ENCODE measurements around the gene WDR70.

The WDR70 gene

GRCh38 chr5:37770786-37771185 lies 391.7 kb downstream of the WDR70 start:
- DNase-seq (ENCODE audit: low spot score), result no peak
- H4K8ac ChIP-seq (ENCODE audit: low read depth, low read length), result no peak overlapping the region
- H3K14ac ChIP-seq (ENCODE audit: low read length), result no peak overlapping the region
- H3K4ac ChIP-seq (ENCODE audit: low read length), result no peak overlapping the region
- peaks cover 0 to 10% of the 10 kb centered on the region in 2 donors for H3K9me3 ChIP-seq (replicated peaks in 1 of 2; ENCODE audit: control insufficient read depth in 2 of 2, insufficient read depth in 1 of 2, low read depth in 1 of 2, low read length in 2 of 2)
- H3K27ac ChIP-seq (replicated peaks; ENCODE audit: low read length), result no peak overlapping the region
- no peak overlapping the region for H3K9ac ChIP-seq (ENCODE audit: low read depth, low read length, poor library complexity)
- peaks cover 0 to 2% of the 10 kb centered on the region in 2 donors for H3K4me1 ChIP-seq (ENCODE audit: control insufficient read depth in 2 of 2, insufficient read depth in 1 of 2, low read depth in 1 of 2, low read length in 2 of 2)
- H3K4me3 ChIP-seq (ENCODE audit: low read length in 2 of 2), result no peak overlapping the region
- no peak overlapping the region for H2BK15ac ChIP-seq (ENCODE audit: low read length)
- peak overlapping the region; percentile 20 for H2BK120ac ChIP-seq (ENCODE audit: low read depth, low read length)
- H2AK5ac ChIP-seq (ENCODE audit: low read depth, low read length), result no peak overlapping the region
- H3K27me3 ChIP-seq (ENCODE audit: control insufficient read depth in 3 of 3, insufficient read depth in 3 of 3, low read depth in 1 of 3, low read length in 3 of 3), result no peaks in the 10 kb centered on the region
- no peak overlapping the region for H2BK5ac ChIP-seq (ENCODE audit: low read length)
- WGBS, 2 donors (ENCODE audit: extremely low coverage in 2 of 2, insufficient read length in 2 of 2, insufficient replicate concordance in 1 of 2), result no CpG with 5 or more reads among the region's 1 CpG
- H4K91ac ChIP-seq (ENCODE audit: low read depth, low read length, poor library complexity), result no peak overlapping the region
- no peak overlapping the region for H3K4me2 ChIP-seq (ENCODE audit: insufficient read depth, low read length, poor library complexity, severe bottlenecking)
- no peaks in the 10 kb centered on the region for H3K36me3 ChIP-seq (replicated peaks in 1 of 2; ENCODE audit: control insufficient read depth in 2 of 2, insufficient read depth in 2 of 2, low read length in 2 of 2)
- no peak overlapping the region for H3K23ac ChIP-seq (ENCODE audit: low read depth, low read length, poor library complexity)
- no peak overlapping the region for H2BK12ac ChIP-seq (ENCODE audit: low read length)
- H3K18ac ChIP-seq (ENCODE audit: low read length), result no peak overlapping the region
- H3K79me1 ChIP-seq (ENCODE audit: low read depth, low read length), result no peaks in the 10 kb centered on the region
- H2AFZ ChIP-seq (ENCODE audit: low read length), result no peak overlapping the region

GRCh38 chr5:37771203-37771611 lies 392.1 kb downstream of the WDR70 start:
- DNase-seq (ENCODE audit: low spot score), result no peak

GRCh38 chr5:37771731-37772130 lies 392.6 kb downstream of the WDR70 start:
- no peak overlapping the region for H4K91ac ChIP-seq (ENCODE audit: low read depth, low read length, poor library complexity)
- H3K27ac ChIP-seq (replicated peaks; ENCODE audit: low read length), result no peak overlapping the region
- H3K4ac ChIP-seq (ENCODE audit: low read length), result no peak overlapping the region
- H3K79me1 ChIP-seq (ENCODE audit: low read depth, low read length), result no peaks in the 10 kb centered on the region
- no peak overlapping the region for H3K9ac ChIP-seq (ENCODE audit: low read depth, low read length, poor library complexity)
- no peak overlapping the region for H3K18ac ChIP-seq (ENCODE audit: low read length)
- H4K8ac ChIP-seq (ENCODE audit: low read depth, low read length), result no peak overlapping the region
- no peak overlapping the region for H3K23ac ChIP-seq (ENCODE audit: low read depth, low read length, poor library complexity)
- no peak overlapping the region for H2AFZ ChIP-seq (ENCODE audit: low read length)
- no peak overlapping the region for H2BK15ac ChIP-seq (ENCODE audit: low read length)
- no peak overlapping the region for H3K14ac ChIP-seq (ENCODE audit: low read length)
- no peak overlapping the region for H2AK5ac ChIP-seq (ENCODE audit: low read depth, low read length)
- no peak overlapping the region for H3K4me2 ChIP-seq (ENCODE audit: insufficient read depth, low read length, poor library complexity, severe bottlenecking)
- H2BK12ac ChIP-seq (ENCODE audit: low read length), result no peak overlapping the region
- no CpG with 5 or more reads among the region's 2 CpGs for WGBS, 2 donors (ENCODE audit: extremely low coverage in 2 of 2, insufficient read length in 2 of 2, insufficient replicate concordance in 1 of 2)
- H3K4me3 ChIP-seq (ENCODE audit: low read length in 2 of 2), result no peak overlapping the region
- H3K4me1 ChIP-seq (ENCODE audit: control insufficient read depth in 2 of 2, insufficient read depth in 1 of 2, low read depth in 1 of 2, low read length in 2 of 2), result peaks cover 0 to 2% of the 10 kb centered on the region in 2 donors
- H2BK5ac ChIP-seq (ENCODE audit: low read length), result no peak overlapping the region
- no peaks in the 10 kb centered on the region for H3K36me3 ChIP-seq (replicated peaks in 1 of 2; ENCODE audit: control insufficient read depth in 2 of 2, insufficient read depth in 2 of 2, low read length in 2 of 2)
- H3K9me3 ChIP-seq (replicated peaks in 1 of 2; ENCODE audit: control insufficient read depth in 2 of 2, insufficient read depth in 1 of 2, low read depth in 1 of 2, low read length in 2 of 2), result peaks cover 0 to 10% of the 10 kb centered on the region in 2 donors
- no peaks in the 10 kb centered on the region for H3K27me3 ChIP-seq (ENCODE audit: control insufficient read depth in 3 of 3, insufficient read depth in 3 of 3, low read depth in 1 of 3, low read length in 3 of 3)
- no peak for DNase-seq (ENCODE audit: low spot score)
- H2BK120ac ChIP-seq (ENCODE audit: low read depth, low read length), result no peak overlapping the region

More at GRCh38 chr5:37771203-37771611, 392.1 kb downstream of the WDR70 start:
- Histone ChIP-seq H2BK120ac (ENCODE audit: low read depth, low read length) (peak overlapping the region; percentile 20), H3K9me3 (replicated peaks in 1 of 2; ENCODE audit: control insufficient read depth in 2 of 2, insufficient read depth in 1 of 2, low read depth in 1 of 2, low read length in 2 of 2) (peaks cover 0 to 10% of the 10 kb centered on the region in 2 donors), H3K27ac (replicated peaks; ENCODE audit: low read length) (no peak overlapping the region), H4K91ac (ENCODE audit: low read depth, low read length, poor library complexity) (no peak overlapping the region), H2AK5ac (ENCODE audit: low read depth, low read length) (no peak overlapping the region), H4K8ac (ENCODE audit: low read depth, low read length) (no peak overlapping the region), H3K36me3 (replicated peaks in 1 of 2; ENCODE audit: control insufficient read depth in 2 of 2, insufficient read depth in 2 of 2, low read length in 2 of 2) (no peaks in the 10 kb centered on the region), H3K4me2 (ENCODE audit: insufficient read depth, low read length, poor library complexity, severe bottlenecking) (no peak overlapping the region), H3K9ac (ENCODE audit: low read depth, low read length, poor library complexity) (peak overlapping the region; percentile 9), H3K4me1 (ENCODE audit: control insufficient read depth in 2 of 2, insufficient read depth in 1 of 2, low read depth in 1 of 2, low read length in 2 of 2) (peaks cover 0 to 2% of the 10 kb centered on the region in 2 donors), H3K4me3 (ENCODE audit: low read length in 2 of 2) (no peak overlapping the region), H2BK5ac (ENCODE audit: low read length) (no peak overlapping the region), H3K18ac (ENCODE audit: low read length) (no peak overlapping the region), H3K14ac (ENCODE audit: low read length) (no peak overlapping the region), H3K27me3 (ENCODE audit: control insufficient read depth in 3 of 3, insufficient read depth in 3 of 3, low read depth in 1 of 3, low read length in 3 of 3) (no peaks in the 10 kb centered on the region), H3K4ac (ENCODE audit: low read length) (no peak overlapping the region), H3K79me1 (ENCODE audit: low read depth, low read length) (no peaks in the 10 kb centered on the region), H2AFZ (ENCODE audit: low read length) (no peak overlapping the region), H3K23ac (ENCODE audit: low read depth, low read length, poor library complexity) (no peak overlapping the region), H2BK12ac (ENCODE audit: low read length) (no peak overlapping the region), H2BK15ac (ENCODE audit: low read length) (no peak overlapping the region)
- no CpG with 5 or more reads among the region's 3 CpGs for WGBS, 2 donors (ENCODE audit: extremely low coverage in 2 of 2, insufficient read length in 2 of 2, insufficient replicate concordance in 1 of 2)

- no peak for DNase-seq (ENCODE audit: low spot score)
- no peak overlapping the region for H4K8ac ChIP-seq (ENCODE audit: low read depth, low read length)
- no peaks in the 10 kb centered on the region for H3K36me3 ChIP-seq (replicated peaks in 1 of 2; ENCODE audit: control insufficient read depth in 2 of 2, insufficient read depth in 2 of 2, low read length in 2 of 2)
- H2BK5ac ChIP-seq (ENCODE audit: low read length), result no peak overlapping the region
- no peak overlapping the region for H2BK120ac ChIP-seq (ENCODE audit: low read depth, low read length)
- no peak overlapping the region for H2AK5ac ChIP-seq (ENCODE audit: low read depth, low read length)
- no peak overlapping the region for H4K91ac ChIP-seq (ENCODE audit: low read depth, low read length, poor library complexity)
- H3K4me3 ChIP-seq (ENCODE audit: low read length in 2 of 2), result no peak overlapping the region
- no peaks in the 10 kb centered on the region for H3K27me3 ChIP-seq (ENCODE audit: control insufficient read depth in 3 of 3, insufficient read depth in 3 of 3, low read depth in 1 of 3, low read length in 3 of 3)
- H2BK12ac ChIP-seq (ENCODE audit: low read length), result no peak overlapping the region
- no peak overlapping the region for H3K4me2 ChIP-seq (ENCODE audit: insufficient read depth, low read length, poor library complexity, severe bottlenecking)
- no peaks in the 10 kb centered on the region for H3K79me1 ChIP-seq (ENCODE audit: low read depth, low read length)
- no peak overlapping the region for H2AFZ ChIP-seq (ENCODE audit: low read length)
- peaks cover 0 to 2% of the 10 kb centered on the region in 2 donors for H3K4me1 ChIP-seq (ENCODE audit: control insufficient read depth in 2 of 2, insufficient read depth in 1 of 2, low read depth in 1 of 2, low read length in 2 of 2)
- no peak overlapping the region for H3K23ac ChIP-seq (ENCODE audit: low read depth, low read length, poor library complexity)
- no CpG with 5 or more reads among the region's 2 CpGs for WGBS, 2 donors (ENCODE audit: extremely low coverage in 2 of 2, insufficient read length in 2 of 2, insufficient replicate concordance in 1 of 2)
- no peak overlapping the region for H3K18ac ChIP-seq (ENCODE audit: low read length)
- H3K4ac ChIP-seq (ENCODE audit: low read length), result no peak overlapping the region
- no peak overlapping the region for H3K14ac ChIP-seq (ENCODE audit: low read length)
- H3K9ac ChIP-seq (ENCODE audit: low read depth, low read length, poor library complexity), result no peak overlapping the region
- H3K27ac ChIP-seq (replicated peaks; ENCODE audit: low read length), result no peak overlapping the region
- H3K9me3 ChIP-seq (replicated peaks in 1 of 2; ENCODE audit: control insufficient read depth in 2 of 2, insufficient read depth in 1 of 2, low read depth in 1 of 2, low read length in 2 of 2), result peaks cover 0 to 10% of the 10 kb centered on the region in 2 donors
- no peak overlapping the region for H2BK15ac ChIP-seq (ENCODE audit: low read length)
These were observed 393.1 kb downstream of the WDR70 start for GRCh38 chr5:37772255-37772654.

All from neuronal stem cell (in vitro differentiated cells).